HG02938 (cell line): Measurements from ENCODE around the gene XYLT1.

Experiments
- ATAC-seq: cut with Tn5 transposase; IDR thresholded peaks from one replicate; pipeline ENCODE4 v1.9.1; 2021; ENCODE audit warnings: mild to moderate bottlenecking, moderate library complexity; ENCODE audit not compliant: unreplicated experiment

Gene XYLT1

DNA sequence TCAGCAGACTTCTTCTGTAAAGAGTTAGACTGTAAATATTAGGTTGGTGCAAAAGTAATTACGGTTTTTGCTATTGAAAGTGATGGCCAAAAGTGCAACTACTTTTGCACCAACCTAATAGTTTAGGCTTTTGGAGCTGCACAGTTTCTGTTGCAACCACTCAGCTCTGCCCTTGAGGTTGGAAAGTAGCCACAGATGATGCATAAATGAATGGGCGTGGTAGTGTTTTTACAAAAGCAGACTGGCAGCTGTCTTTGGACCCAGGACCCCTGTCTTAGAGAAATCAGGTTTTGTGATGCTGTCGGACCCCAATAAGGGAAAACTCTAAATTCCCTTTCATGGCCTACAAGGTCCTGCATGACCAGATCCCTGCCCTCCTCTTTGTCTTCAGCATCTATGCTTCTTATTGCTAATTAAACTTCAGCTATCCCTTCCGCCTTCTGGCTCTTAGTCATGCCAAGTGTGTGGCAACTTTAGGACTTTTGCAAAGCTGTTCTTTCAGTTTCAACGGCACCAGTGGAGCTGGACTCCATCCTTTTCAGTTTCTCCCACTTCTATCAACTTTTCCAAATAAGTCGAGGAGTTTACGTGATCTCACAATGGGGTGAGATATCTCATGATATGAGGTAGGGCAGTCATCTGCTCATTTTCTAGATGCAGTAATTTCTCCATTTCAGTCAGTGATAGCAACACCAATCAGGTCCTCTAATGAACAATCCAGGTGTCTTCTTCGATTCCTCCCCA, 232.3 kb downstream of the XYLT1 start:
- no peak for ATAC-seq

DNA sequence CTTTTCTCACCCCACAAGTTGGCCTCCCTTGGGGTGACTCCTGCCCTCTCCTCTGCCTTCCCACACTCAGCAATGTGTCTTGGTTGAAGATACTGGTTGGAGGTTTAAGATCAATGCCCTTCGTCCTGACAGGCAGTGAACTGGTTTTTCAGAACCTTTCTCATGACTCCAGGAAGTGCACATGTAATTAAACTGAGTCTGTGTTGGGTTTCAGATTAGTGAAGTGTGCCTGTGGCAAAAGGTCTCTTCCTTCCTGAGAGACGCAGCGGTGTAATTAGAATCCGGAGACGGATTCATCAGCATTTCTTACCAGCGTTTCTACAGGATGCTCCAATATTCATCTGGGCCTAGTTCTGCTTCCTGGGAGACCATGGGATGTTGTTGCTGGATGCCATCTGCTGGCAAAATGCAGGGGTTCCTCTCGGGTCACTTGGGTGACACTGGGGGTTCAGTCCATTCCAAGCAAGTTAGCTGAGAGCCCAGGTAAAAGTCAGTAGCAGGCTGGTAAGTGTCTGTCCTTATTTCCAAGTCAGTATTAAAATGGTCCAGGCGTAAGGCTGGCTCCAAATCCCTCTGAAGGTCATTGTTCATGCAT, 233.3 kb downstream of the XYLT1 start:
- ATAC-seq: no peak

DNA sequence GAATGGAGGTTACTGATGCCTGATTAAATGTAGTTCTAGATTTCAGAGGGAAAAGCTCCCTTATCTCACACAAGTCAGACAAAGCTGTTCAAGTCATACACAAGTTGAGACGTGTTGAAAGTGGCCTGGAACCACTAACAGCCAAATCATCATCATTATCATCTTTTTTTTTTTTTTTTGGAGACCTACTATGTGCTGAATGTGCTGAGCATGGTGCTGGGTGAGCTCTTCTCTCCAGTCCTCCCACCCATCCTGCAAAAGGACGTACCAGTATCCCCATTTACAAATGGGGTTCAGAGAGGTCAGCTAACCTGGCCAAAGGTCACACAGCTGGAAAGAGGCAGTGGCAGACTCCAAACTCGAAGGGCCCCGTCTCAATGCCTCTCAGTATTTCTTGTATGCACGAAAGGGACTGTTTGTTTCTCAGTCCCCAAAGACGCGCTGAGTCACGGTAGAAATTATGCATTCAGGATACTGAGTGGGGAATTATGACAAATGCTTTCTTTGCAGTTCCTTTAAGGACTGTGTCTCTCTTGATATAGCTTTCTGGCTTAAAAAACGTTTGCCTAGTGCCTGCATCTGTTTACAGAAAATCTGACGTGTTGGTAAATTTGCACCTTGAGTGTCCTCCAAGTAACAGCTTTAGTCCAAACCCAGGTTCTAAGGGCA, 235.5 kb downstream of the XYLT1 start:
- ATAC-seq: no peak

DNA sequence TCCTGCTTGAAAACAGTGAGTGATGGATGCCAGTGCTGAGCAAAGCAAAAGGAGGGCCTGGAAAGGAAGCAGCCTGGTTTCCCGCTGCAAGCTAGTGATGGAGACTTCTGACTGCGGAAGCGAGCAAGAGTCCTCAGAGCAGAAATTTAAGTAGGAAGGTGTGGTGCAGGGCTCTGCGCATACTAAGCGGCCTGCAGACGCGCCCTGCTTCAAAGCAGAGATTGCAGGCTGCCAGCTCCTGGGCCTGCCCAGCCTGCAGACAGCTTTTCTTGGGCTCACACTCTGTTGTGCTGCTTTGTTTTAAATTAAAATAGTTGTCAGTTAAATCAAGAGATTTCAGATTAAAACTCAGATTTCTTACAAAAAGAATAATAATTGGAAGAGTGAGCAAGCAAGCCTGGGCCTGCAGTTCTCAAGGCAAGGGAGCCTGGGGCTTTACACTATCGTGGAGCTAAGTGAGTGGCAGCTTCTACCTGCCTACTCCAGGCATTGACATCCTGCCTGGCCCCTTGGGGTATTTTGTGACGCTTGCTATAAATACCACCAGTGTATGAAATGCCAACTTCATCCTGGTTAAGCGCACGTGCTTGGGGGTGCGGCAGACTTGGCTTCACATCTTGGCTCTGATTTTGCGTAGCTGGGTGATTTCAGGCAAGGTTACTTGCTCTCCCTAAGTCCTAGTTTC, 237.3 kb downstream of the XYLT1 start:
- no peak for ATAC-seq

DNA sequence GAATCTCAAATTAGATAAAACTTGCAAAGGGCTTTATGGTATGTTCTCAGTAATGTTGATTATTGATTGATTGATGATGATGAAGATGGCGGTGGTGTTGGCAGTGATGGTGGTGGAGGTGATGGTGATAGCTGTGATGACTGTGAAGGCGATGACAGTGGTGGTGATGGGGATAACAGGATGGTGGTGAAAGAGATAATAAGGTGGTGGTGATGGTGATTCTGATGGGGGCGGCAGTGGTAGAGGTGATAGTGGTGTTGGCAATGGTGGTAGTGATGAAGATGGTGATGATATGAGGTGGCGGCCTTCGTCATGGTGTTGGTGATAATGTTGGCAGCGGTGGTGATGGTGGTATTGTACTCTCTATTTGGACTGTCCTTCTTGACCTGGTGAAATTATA, 238.3 kb downstream of the XYLT1 start:
- no peak for ATAC-seq

DNA sequence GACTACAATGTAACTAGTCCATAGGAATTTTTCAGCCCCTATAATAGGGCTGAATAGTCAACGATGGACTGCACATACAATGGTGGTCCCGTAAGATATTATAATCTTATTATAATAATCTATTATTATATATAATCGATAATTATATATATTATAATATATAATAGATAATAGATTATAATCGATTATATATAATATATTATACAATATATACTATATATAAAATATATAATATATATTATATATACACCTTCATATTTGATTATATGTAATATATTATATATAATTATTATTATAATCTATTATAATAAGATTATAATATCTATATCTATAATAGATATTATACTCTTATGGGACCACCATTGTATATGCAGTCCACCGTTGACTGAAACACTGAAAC, 238.8 kb downstream of the XYLT1 start:
- ATAC-seq: no peak

DNA sequence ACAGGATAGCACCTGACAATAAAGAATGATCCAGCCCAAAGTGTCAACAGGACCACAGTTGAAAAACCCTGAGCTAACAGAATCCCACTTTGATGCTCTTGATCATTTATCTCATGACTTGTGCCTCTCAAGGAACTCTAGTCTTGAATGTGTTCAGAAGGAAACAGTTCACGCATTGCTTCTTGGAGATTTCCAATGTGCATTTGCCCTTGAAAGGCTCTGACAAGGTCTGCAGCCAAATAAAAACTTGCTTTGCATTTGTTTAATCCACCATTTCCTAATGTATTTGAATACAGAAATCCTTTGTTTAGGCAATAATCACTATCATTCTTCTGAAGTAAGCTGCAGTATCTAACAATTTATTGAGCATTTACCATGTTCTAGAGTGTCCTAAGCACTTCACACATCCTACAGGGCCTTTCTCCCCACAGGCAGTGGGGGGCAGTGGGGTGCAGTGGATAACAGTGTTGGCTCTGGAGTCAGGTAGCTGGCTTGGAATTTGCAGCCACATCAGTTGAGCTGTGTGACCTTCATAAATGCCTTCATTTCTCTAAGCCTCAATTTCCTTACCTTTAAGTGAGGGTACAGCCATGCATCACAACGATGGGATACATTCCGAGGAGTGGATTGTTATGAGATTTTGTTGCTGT, 239.7 kb downstream of the XYLT1 start:
- ATAC-seq: no peak

DNA sequence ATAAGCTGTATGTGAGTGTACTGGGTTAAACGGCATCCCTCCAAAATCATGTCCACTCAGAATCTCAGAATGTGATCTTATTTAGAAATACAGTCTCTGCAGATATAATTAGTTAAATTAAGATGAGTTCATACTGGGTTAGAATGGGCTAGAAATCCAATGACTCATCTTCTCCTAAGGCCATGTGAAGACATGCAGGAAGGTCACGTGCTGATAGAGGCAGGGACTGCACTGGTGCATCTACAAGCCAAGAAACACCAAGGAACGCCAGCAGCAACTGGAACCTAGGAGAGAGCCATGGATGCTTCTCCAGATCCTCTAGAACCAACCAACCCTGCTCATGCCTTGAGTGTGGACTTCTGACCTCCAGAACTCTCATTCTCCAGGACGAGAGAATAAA, 241.0 kb downstream of the XYLT1 start:
- no peak for ATAC-seq

DNA sequence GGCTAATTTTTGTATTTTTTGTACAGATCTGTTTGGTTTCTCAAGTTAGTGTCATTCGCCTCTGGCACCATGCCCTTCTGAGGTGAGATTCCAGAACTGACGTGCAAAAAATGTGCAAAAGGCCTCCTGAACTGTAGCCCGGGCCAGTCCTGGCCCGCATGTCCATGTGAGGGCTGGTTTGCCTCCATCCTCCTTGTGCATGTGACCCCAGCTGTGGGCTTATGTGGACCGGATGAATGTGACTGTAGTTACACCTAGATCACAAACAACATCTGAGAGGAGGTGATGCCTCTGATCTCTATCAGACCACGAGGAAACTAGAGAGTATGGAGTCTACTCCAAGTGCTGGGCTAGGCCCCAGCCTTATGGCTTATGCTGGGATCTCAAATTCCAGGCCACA, 241.6 kb downstream of the XYLT1 start:
- ATAC-seq: no peak

DNA sequence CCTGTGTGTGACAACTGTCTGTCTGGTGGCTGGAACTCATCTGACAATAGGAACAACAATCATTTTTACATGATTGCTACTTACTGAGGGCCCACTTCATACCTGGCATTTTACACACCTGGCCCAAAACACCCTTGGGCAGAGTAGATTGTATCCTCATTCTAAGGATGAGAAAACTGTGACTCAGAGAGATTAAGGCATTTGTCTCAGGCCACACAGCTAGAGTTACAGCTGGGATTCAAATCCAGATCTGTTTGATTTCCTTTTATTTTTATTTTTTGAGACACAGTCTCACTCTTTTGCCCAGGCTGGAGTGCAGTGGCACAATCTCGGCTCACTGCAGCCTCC, 242.1 kb downstream of the XYLT1 start:
- ATAC-seq: no peak

DNA sequence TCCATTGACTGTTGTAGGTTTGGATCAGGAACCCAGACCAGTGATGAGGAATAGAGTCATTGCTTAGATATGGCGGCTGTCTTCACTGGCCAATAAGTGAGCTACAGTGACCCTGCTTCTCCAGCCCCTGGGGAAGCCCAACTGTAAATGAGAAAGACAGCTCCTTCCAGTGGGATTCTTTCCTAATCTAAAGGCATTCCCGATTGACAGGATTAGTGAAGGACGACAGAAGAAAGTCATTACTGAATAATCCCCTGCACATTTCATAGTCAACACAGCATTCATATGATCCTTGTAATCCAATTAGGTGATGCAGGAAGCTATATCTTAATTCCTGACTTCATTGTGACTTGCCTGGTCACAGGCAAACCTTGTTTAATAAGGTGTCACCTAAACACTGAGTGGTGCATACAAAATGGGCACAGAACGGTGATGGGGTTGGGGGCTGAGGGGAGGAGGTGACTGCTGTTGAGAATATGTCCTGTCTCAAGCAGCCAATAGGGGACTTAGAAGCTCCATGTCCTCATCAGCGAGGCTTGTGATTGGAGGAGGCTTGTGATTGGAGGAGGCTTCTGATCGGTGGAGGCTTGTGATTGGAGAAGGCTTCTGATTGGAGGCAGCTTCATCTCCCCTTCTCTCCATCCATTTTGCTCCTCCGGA, 242.6 kb downstream of the XYLT1 start:
- no peak for ATAC-seq

DNA sequence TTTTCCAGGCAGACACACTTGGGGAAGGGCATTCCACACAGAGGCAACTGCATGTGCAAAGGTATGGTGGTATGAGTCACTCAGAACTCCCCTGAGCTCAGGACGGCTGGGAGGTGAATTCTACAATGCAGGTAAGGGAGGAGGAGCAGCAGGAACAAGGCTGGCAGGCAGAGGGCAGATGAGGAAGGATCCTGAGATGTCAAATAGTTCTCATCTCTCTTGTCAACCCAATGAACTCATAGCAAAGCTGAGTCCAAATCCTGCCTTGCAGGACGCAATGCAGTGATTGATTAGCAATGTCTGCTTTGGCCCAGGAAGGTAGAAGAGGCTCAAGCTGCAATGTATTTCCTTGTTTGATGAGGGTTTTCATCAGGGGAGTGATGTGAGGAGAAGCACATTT, 243.5 kb downstream of the XYLT1 start:
- ATAC-seq: no peak

DNA sequence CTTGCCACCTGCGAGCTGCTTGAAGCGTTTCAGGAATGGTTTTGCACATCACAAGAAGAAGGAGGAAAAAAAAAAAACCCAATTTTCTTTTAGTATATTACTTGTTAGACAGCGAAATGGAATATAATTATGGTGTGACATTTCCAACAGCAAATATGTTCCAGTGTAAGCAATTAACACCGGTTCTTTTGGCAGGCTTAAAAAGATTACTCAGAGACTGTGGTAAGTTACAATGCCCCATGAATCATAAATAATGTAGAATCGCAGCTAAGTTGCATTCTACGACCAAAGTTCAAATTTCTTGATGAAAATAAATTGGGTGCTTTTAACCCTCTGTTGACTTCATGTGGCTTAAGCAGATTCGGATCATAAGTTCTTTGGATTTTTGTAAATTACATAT, 245.2 kb downstream of the XYLT1 start:
- ATAC-seq: no peak

DNA sequence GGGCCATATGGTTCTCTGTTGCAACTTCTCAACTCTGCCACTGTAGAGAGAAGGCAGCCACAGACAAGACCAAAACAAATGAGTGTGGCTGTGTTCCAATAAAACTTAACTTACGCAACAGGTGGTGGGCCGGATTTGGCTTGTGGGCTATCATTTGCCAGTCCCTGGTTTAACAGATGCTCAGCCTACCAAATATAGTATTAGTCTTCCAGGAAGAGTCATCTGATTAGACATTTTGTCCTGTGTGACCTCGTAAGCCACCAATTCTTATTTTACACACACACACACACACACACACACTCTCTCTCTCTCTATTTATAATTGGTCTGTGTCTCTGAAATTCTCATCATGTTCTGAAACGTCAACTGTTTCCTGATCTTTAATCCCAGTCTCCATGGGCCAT, 245.9 kb downstream of the XYLT1 start:
- ATAC-seq: no peak

DNA sequence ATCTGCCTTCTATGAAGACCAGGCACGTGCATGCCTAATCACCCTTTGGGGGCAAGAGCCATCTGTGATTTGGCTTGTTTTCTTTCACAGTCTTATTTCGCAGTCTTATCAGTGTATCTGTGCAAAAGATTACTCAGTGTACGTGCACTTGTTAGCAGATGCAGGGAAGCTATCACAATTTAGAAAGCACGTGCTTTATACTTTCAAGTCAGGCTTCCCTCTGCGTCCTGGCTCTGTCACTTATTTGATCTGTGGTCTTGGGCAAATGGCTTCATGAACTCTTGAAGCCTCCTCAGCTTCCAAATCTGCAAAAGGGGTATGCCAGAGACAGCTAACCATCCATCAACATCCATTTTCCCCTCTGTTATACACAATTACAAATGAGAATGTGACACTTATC, 246.4 kb downstream of the XYLT1 start:
- ATAC-seq: no peak

DNA sequence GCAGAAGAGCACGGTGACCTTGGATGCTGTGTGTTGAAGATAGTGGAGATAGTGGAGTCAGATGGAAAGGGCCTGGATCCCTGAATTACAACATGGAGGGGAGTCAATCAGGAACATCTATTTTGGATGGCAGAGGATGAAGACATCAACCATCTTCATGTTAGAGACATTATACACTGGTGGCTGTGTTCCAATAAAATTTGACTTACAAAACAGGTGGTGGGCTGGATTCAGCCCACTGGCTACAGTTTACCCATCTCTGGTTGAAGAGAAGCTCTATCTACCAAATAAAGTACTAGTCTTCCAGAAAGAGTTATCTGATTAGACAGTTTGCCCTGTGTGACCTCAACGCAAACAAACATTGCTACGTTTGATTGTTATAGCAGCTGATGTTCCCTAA, 247.2 kb downstream of the XYLT1 start:
- no peak for ATAC-seq

DNA sequence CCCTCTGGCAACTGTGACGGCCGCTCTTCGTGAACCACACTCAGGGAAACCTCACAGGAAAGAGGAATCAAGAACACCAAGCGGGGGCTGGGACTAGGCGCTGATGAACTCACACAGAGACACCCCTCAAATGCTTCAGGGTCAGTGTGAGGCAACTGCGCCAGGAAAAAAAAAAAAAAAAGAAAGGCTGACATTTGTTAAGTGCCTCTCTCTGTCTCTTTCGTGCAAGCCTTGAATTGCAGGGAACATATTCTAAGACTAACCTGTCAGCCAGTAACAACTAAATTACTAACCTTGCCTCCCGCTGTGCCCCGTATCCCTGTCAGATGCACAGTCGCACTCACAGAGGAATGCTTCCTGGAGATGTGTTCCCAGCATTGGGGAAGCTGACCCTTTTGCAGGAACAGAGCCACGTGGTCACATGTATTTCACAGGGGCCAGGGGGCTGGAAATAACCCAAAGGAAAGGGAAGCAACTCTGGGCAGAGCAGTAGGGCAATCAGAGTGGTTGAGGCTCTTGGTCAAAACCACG, 247.8 kb downstream of the XYLT1 start:
- ATAC-seq: no peak

DNA sequence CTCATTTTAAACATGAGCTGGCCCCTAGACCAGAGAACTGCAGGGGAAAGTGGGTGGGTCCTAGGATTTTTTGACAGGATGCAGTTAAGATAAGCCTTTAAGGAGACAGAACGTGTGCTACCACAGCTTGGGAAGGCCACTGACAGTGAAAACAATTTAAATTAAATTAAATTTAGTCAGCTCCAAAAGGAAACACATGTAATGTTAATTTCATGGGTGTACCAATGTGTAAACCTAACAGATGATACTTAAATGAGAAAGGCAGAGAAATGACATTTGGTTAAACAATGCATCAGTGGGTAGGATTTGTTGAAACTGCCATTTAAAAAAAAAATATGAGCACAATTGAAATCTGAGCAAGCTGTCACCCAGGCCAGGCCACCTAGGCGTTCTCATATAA, 250.8 kb downstream of the XYLT1 start:
- ATAC-seq: no peak

DNA sequence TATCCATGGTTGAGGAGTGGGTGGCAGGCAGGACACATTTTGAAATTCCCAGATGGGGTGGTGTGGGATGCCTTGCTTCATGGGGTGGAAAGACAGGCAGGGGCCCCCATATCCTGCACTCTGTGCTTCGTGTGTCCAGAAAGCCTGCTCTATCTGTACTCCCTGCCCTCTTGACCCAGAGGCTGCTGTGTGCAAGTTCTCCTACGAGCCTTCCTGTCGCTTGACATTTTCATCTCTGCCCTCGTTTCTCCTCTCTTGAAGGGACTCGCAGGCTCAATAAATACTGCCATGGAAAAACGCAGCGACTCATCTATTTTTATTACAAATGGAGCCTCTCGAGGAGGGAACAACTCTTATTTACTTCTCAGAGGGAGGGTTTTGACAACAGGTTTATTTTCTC, 254.8 kb downstream of the XYLT1 start:
- no peak for ATAC-seq

DNA sequence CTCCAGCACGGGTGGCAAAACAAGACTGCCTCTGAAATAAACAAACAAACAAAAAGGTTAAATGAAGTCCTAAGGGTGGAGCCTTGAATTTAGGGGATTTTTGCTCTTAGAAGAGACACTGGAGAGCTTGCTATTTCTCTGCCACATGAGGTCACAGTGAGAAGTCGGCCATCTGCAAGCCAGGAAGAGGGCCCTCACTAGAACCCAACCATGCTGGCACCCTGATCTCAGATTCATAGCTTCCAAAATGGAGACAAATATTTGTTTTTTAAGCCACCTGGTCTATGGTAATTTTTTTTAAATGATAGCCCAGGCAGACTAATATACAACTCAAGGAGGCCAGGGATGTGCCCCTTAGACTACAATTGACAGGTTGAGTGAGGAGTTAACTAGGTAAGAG, 255.5 kb downstream of the XYLT1 start:
- ATAC-seq: no peak

DNA sequence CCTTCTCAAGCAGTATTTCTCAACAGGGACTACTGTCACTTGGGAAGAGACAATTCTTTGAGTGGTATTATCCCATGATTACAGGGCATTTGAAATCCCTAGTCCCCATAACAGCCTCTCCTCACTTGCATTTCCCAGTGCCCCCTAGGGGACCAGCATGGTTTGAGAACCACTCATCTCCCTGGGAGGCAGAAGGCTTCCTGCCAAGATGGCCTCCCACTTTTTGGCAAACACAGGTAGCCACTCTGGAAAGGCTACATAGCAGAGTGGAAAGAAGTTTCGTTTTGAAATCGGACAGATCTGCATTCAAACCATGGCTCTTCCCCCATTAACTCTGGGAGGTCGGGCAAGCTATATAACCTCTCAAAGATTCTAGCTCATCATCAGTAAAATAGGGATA, 256.8 kb downstream of the XYLT1 start:
- ATAC-seq: no peak
